Measurements from ENCODE around the gene RAB13. TPM values are rescaled to one million over a fixed set of nuclear protein-coding genes. Genes with fewer than 3 reads are reported as not detected.

RAB13 gene
- total RNA-seq, 1 experiment from 2014 or later, result 73.6 TPM

- intact Hi-C loops (cut with micrococcal nuclease; ENCODE audit: unreplicated experiment), result loop anchor here (1.0 kb wide), 2 partner anchors 17 to 149 kb away; partner anchors contain the start of gene SLC39A1
These were observed 39.4 kb downstream of the RAB13 start, which contains the start of gene DENND4B for GRCh38 chr1:153946622-153947241. Gene DENND4B, minus strand, starts transcription at chr1:153946718. Its CDS starts 2,344 bp downstream, at chr1:153944374.

GRCh38 chr1:153945795-153946621, 40.1 kb downstream of the RAB13 start:
- intact Hi-C loops (cut with micrococcal nuclease; ENCODE audit: unreplicated experiment), result loop anchor here (1.0 kb wide), 3 partner anchors 17 to 149 kb away; partner anchors contain the start of genes RAB13 and SLC39A1
- H3K4me1 ChIP-seq (replicated peaks; ENCODE audit: insufficient read depth), result peaks cover 10% of the 10 kb centered on the region; the same call in 1 of the 2 replicates
- H4K20me1 ChIP-seq (ENCODE audit: insufficient read depth), result no peaks in the 10 kb centered on the region
- H3K27me3 ChIP-seq (ENCODE audit: insufficient read depth, low read depth), result no peaks in the 10 kb centered on the region
- H3K36me3 ChIP-seq (ENCODE audit: low read depth), result peaks cover 8% of the 10 kb centered on the region
- H3K9me2 ChIP-seq (ENCODE audit: insufficient read depth), result no peaks in the 10 kb centered on the region
- DNase-seq, result peak in 1 of 2 experiments; percentile 64
- peak overlapping the region; percentile 85 for H3K4me3 ChIP-seq
- ChIA-PET POLR2A (ENCODE audit: unreplicated experiment) (interaction anchor here (0.6 to 0.7 kb wide), 3 partner anchors 110 to 986 kb away, joined by 5 to 11 read pairs (median 5); no protein-coding TSS in a partner anchor), CTCF (interaction anchor here (0.5 to 1.5 kb wide), 6 partner anchors 11 to 148 kb away, joined by 3 to 6 read pairs (median 4); partner anchors contain the start of gene RAB13)
- BruUV-seq (replicated peaks), result TSS peak; percentile 32
- H3K27ac ChIP-seq, result no peak overlapping the region
- peak overlapping the region; percentile 98 for H3K4me2 ChIP-seq
- no peaks in the 10 kb centered on the region for H3K9me3 ChIP-seq (ENCODE audit: insufficient read depth, low read depth)
- peaks cover 19% of the 10 kb centered on the region for H3K79me2 ChIP-seq (ENCODE audit: low read depth)
- H3F3A ChIP-seq (ENCODE audit: insufficient read depth, low read depth), result peaks cover 16% of the 10 kb centered on the region; the same call in 1 of the 2 replicates
- TF ChIP-seq CTCF (conservative IDR thresholded peaks at IDR 0.05), result no peak
- no peak for TF ChIP-seq EZH2 (IDR thresholded peaks at IDR 0.05; ENCODE audit: low read depth)
- peak overlapping the region; percentile 94 for H2AFZ ChIP-seq

More at GRCh38 chr1:153946622-153947241, 39.4 kb downstream of the RAB13 start, which contains the start of gene DENND4B:
- DNase-seq, result peak; percentile 59 to 79
- Histone ChIP-seq H2AFZ (peak within 1 kb of the TSS; percentile 94), H3K4me2 (peak within 1 kb of the TSS; percentile 98), H3K4me3 (peak within 1 kb of the TSS; percentile 85), H3K27me3 (ENCODE audit: insufficient read depth, low read depth) (no peaks in the 10 kb centered on the region), H3K79me2 (ENCODE audit: low read depth) (peaks cover 19% of the 10 kb centered on the region), H3K4me1 (replicated peaks; ENCODE audit: insufficient read depth) (peaks cover 10% of the 10 kb centered on the region; the same call in 1 of the 2 replicates), H3F3A (ENCODE audit: insufficient read depth, low read depth) (peaks cover 16% of the 10 kb centered on the region; the same call in 1 of the 2 replicates), H4K20me1 (ENCODE audit: insufficient read depth) (no peaks in the 10 kb centered on the region), H3K36me3 (ENCODE audit: low read depth) (peaks cover 8% of the 10 kb centered on the region), H3K27ac (no peak within 1 kb of the TSS), H3K9me3 (ENCODE audit: insufficient read depth, low read depth) (no peaks in the 10 kb centered on the region), H3K9me2 (ENCODE audit: insufficient read depth) (no peaks in the 10 kb centered on the region)
- ChIA-PET POLR2A (ENCODE audit: unreplicated experiment) (interaction anchor here (0.6 to 0.7 kb wide), 4 partner anchors 110 to 985 kb away, joined by 4 to 11 read pairs (median 5); no protein-coding TSS in a partner anchor), CTCF (interaction anchor here (0.5 to 1.5 kb wide), 4 partner anchors 10 to 126 kb away, joined by 3 to 6 read pairs (median 5); partner anchors contain the start of gene RAB13)
- BruUV-seq (replicated peaks), result no TSS peak
- no peak for TF ChIP-seq EZH2 (IDR thresholded peaks at IDR 0.05; ENCODE audit: low read depth)
- TF ChIP-seq CTCF (conservative IDR thresholded peaks at IDR 0.05), result peak; percentile 88
